Measurements from ENCODE around the gene SPPL3.

- TF ChIP-seq EZH2phosphoT487 (IDR thresholded peaks at IDR 0.05; ENCODE audit: borderline replicate concordance, low read length) (no peak), CTCF (IDR thresholded peaks at IDR 0.05; ENCODE audit: low read depth, low read length, poor library complexity, severe bottlenecking) (no peak)
Observed at GRCh38 chr12:120832737-120833136, 71.4 kb downstream of the SPPL3 start.
